Smooth muscle cell (in vitro differentiated cells): Measurements from ENCODE around the gene HOXB6. TPM values are rescaled to one million over a fixed set of nuclear protein-coding genes. Genes with fewer than 3 reads are reported as not detected.
A peak's percentile ranks its signal among the peaks of the same experiment; 100 is the strongest.

Experiments used
- DNase-seq: peaks from one replicate; lab custom pipeline; 2025; ENCODE audit not compliant: unreplicated experiment; lab: John Stamatoyannopoulos, UW
- H2AFZ ChIP-seq: fragments of 200-600 bp; sonication (generic); 2 replicates; pipeline ENCODE4 v1.6.0; 2016; ENCODE audit warnings: antibody characterized with exemption, low read depth, mild to moderate bottlenecking
- H3F3A ChIP-seq: fragments of 200-600 bp; sonication (generic); 2 replicates; pipeline ENCODE4 v1.6.0; 2017; ENCODE audit warnings: antibody characterized with exemption, low read depth
- H3K27ac ChIP-seq: fragments of 200-600 bp; sonication (generic); 2 replicates; pipeline ENCODE4 v1.5.1; 2016; ENCODE audit warnings: low read depth, mild to moderate bottlenecking
- H3K27me3 ChIP-seq: fragments of 200-600 bp; sonication (generic); 2 replicates; pipeline ENCODE4 v1.6.1; 2016; ENCODE audit warnings: low read depth, mild to moderate bottlenecking
- H3K36me3 ChIP-seq: fragments of 200-600 bp; sonication (generic); 2 replicates; pipeline ENCODE4 v1.5.1; 2016; ENCODE audit warnings: low read depth
- H3K4me1 ChIP-seq: fragments of 200-600 bp; sonication (generic); 2 replicates; pipeline ENCODE4 v1.5.1; 2016; ENCODE audit warnings: low read depth
- H3K4me2 ChIP-seq: fragments of 200-600 bp; sonication (generic); 2 replicates; pipeline ENCODE4 v1.6.0; 2016; ENCODE audit warnings: mild to moderate bottlenecking
- H3K4me3 ChIP-seq: fragments of 200-600 bp; sonication (generic); 2 replicates; pipeline ENCODE4 v1.5.1; 2016; ENCODE audit warnings: mild to moderate bottlenecking
- H3K79me2 ChIP-seq: fragments of 200-600 bp; sonication (generic); 2 replicates; pipeline ENCODE4 v1.6.0; 2016; ENCODE audit warnings: low read depth, mild to moderate bottlenecking
- H3K9ac ChIP-seq: fragments of 200-600 bp; sonication (generic); 2 replicates; pipeline ENCODE4 v1.6.0; 2016; ENCODE audit warnings: low read depth
- H3K9me3 ChIP-seq: fragments of 200-600 bp; sonication (generic); replicated peaks from 2 replicates; pipeline ENCODE4 v1.5.1; 2016; ENCODE audit warnings: low read depth
- H4K20me1 ChIP-seq: fragments of 200-600 bp; sonication (generic); 2 replicates; pipeline ENCODE4 v1.6.0; 2016; ENCODE audit warnings: low read depth
- CTCF ChIP-seq: fragments of 200-600 bp; sonication (generic); IDR thresholded peaks from 2 replicates; pipeline ENCODE4 v1.5.1; 2017; ENCODE audit warnings: borderline replicate concordance, mild to moderate bottlenecking, antibody characterized with exemption; ENCODE audit not compliant: insufficient read depth, poor library complexity, severe bottlenecking
- WGBS: methylation state at CpG from one replicate; pipeline ENCODE4 v1.1.7; 2016; ENCODE audit warnings: low lambda C conversion rate; 5-methylcytosine and 5-hydroxymethylcytosine counted together
- polyA plus RNA-seq: library from polyadenylated mRNA; unstranded; fragments of >200 nt; fragmentation: Nextera tagmentation; extraction: Ambion mirVana; gene quantifications from 2 replicates; pipeline ENCODE4 v1.2.1, GENCODE V29; 2016
- total RNA-seq: library from RNA; depleted of rRNA; stranded (reverse); fragments of >200 nt; gene quantifications from 2 replicates; pipeline ENCODE4 v1.2.3, GENCODE V29; 2014

HOXB6 gene
- total and polyA plus RNA-seq, 2 experiments from 2014 or later = 6.3 to 9.3 TPM

GRCh38 chr17:48549914-48550501, 54.8 kb downstream of the HOXB6 start:
- peak; percentile 32 for TF ChIP-seq CTCF
- Histone ChIP-seq H3K36me3 (no peaks in the 10 kb centered on the region), H3K27me3 (peaks cover 41% of the 10 kb centered on the region), H3K79me2 (peaks cover 14% of the 10 kb centered on the region), H3K9me3 (no peaks in the 10 kb centered on the region), H2AFZ (no peak overlapping the region), H3K27ac (peak overlapping the region; percentile 93), H3F3A (peaks cover 30% of the 10 kb centered on the region), H3K9ac (no peak overlapping the region), H3K4me2 (no peak overlapping the region), H3K4me1 (no peaks in the 10 kb centered on the region), H4K20me1 (peaks cover 22% of the 10 kb centered on the region), H3K4me3 (no peak overlapping the region)
- WGBS = 74% methylated on average over 18 of the region's 18 CpGs
- no peak for DNase-seq

- no peak overlapping the region for H3K4me3 ChIP-seq
- peaks cover 30% of the 10 kb centered on the region for H3F3A ChIP-seq
- DNase-seq = no peak
- no peak overlapping the region for H3K4me2 ChIP-seq
- no peaks in the 10 kb centered on the region for H3K36me3 ChIP-seq
- H4K20me1 ChIP-seq = peaks cover 15% of the 10 kb centered on the region
- peak overlapping the region; percentile 93 for H3K27ac ChIP-seq
- H3K27me3 ChIP-seq = peaks cover 34% of the 10 kb centered on the region
- peaks cover 10% of the 10 kb centered on the region for H3K79me2 ChIP-seq
- no peak overlapping the region for H3K9ac ChIP-seq
- no peak for TF ChIP-seq CTCF
- 60% methylated on average over 3 of the region's 3 CpGs for WGBS
- H3K4me1 ChIP-seq = no peaks in the 10 kb centered on the region
- H2AFZ ChIP-seq = no peak overlapping the region
- H3K9me3 ChIP-seq = no peaks in the 10 kb centered on the region
Observed at GRCh38 chr17:48549281-48549630, 55.5 kb downstream of the HOXB6 start.

- Histone ChIP-seq H3K36me3 (no peaks in the 10 kb centered on the region), H3K79me2 (peaks cover 4% of the 10 kb centered on the region), H3K9me3 (no peaks in the 10 kb centered on the region), H3K9ac (no peak overlapping the region), H4K20me1 (peaks cover 9% of the 10 kb centered on the region), H3F3A (peaks cover 30% of the 10 kb centered on the region), H3K4me2 (peak overlapping the region; percentile 98), H2AFZ (no peak overlapping the region), H3K27ac (peak overlapping the region; percentile 93), H3K27me3 (peaks cover 28% of the 10 kb centered on the region), H3K4me1 (no peaks in the 10 kb centered on the region), H3K4me3 (no peak overlapping the region)
- DNase-seq = no peak
- TF ChIP-seq CTCF = no peak
- 51% methylated on average over 6 of the region's 6 CpGs for WGBS
Observed at GRCh38 chr17:48548523-48549280, 56.1 kb downstream of the HOXB6 start.
